Endometrial microvascular endothelial cells (primary cell): ENCODE results near the gene BCKDHA. TPM values are rescaled to one million over a fixed set of nuclear protein-coding genes. Genes with fewer than 3 reads are reported as not detected.
"Not testable (repeated sequence)": the region's sequence is repeated elsewhere in the genome, so short reads cannot be mapped to it uniquely, and the experiment has no call there.

ENCODE experiments used
- in situ Hi-C: cut with HindIII; loops from 2 replicates; pipeline ENCODE4 v1.10.0; 2017; ENCODE audit warnings: low sequenced_read_pairs, low pct_unique_long_range_greater_than_20kb; ENCODE audit errors: inconsistent ontology term
- total RNA-seq: library from RNA; depleted of rRNA; stranded (reverse); fragments of >200 nt; gene quantifications from one replicate; pipeline ENCODE4 v1.2.3, GENCODE V29; 2015; ENCODE audit errors: inconsistent ontology term

The BCKDHA gene
- total RNA-seq, 1 donor from 2014 or later = 50.5 TPM

DNA sequence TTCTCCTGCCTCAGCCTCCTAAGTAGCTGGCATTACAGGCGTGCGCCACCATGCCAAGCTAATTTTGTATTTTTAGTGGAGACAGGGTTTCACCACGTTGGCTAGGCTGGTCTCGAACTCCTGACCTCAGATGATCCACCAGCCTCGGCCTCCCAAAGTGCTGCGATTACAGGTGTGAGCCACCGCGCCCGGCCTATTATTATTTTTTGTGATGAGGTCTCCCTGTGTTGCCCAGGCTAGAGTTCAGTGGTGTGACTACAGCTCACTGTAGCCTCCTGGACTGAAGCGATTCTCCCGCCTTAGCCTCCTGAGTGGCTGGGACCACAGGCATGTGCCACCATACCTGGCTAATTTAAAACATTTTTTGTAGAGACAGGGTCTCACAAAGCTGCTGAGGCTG, 37.8 kb downstream of the BCKDHA start:
- in situ Hi-C loops = not testable (repeated sequence)

DNA sequence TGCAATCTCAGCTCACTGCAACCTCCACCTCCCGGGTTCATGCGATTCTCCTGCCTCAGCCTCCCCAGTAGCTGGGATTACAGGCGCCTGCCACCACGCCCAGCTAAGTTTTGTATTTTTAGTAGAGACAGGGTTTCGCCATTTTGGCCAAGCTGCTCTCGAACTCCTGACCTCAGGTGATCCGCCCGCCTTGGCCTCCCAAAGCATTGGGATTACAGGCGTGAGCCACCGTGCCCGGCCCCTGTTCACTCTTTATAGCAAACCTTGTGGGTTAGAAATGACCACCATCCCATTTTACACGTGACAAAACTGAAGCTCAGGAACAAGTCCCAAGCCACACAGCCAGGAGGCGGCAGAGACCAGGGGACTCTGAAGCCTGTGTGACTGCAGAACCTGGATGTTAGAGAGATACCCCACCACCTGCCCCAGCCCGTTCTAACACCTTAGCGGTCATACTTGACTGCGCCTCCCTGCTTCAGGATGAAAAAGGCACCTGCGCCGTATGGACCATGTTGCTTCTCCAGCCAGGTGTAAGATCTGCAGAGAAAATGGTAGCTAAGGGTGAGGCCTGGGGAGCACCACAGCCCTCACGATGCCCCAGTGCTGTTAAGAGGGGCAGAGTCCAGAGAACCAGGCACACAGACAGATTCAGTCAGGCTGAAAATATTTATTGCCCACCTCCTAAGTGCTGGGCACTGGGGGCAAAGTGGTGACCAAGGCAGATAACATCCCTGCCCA, 38.5 kb downstream of the BCKDHA start:
- in situ Hi-C loops = no loop called here

DNA sequence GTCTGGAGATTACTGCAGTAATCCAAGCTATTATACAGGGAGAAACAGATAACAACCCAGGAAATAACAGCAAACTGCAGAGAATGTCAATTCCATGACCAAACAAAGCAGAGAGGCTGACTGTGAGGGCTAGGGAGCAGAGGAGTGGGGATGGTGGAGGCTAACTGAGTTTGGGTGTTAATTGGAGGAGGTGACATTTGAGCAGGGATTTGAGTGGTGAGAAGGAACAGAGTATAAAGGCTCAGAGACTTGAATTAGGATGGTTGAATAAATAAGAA, 39.0 kb downstream of the BCKDHA start:
- in situ Hi-C loops = no loop called here

DNA sequence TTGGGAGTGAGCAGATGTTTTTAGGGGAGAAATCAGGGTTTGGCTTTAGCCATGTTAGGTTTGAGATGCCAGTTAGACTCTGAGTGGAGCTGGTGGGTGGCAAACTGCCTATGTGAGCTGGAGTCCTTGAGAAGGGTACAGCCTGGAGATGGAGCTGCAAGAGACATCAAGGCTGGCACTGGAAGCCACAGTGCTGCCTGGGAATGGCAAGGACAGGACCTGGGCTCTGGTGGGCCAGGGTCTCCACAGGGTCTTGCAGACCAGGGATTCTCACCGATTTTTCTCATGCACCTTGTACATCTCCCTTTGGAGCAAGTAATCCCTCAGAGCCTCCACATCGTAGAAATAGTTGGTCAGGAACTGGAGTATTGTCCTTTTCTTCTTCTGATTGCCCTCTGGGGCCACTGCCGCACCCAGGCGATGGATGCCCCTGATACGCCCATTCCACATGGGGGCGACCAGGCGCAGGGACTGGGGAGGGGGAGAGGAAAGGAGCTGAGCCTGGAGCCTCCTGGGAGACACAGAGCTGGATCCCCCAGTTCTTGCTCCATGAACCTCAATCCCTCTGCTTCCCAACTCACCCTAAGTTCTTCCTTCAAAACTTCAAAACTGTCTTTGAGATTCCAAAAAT, 40.4 kb downstream of the BCKDHA start:
- in situ Hi-C loops = no loop called here

DNA sequence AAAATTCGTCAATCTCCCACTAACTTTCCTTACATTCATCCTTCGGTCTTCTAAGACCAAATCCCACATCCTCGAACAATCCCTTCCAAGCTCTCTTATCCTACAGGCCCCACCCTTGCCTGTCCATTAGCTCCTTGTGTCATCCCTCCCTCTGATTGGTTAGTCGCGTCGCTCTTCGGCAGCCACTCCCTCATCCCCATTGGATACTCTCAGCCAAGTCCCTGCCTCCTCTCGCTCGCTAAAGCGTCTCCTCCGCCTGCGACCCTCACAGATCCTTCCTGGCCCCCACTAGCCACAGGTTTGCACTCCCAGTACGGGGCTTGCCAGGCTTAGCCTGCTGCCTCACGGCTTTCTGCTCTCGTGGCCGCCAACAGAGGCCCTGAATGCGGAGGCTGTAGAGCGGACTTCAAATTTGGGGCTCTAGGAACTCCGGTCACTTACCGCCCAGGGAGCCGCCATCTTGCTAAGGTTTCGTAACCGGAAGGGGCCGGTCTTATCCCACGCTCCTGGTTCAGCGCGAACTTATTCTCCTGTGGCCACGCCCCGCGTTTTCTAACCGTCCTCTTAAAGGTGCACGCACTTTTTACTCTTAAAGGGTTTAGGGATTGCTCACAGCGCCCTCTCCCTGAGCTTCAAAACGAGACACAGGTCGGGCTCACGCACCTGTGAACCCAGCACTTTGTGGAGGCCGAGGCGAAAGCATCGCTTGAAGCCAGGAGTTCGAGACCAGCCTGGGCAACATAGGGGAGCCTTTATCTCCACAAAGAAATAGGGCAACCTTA, 42.0 kb downstream of the BCKDHA start, which contains the start of gene DMAC2:
Gene DMAC2 (minus strand): TSS at position 472 of the 782 bp plus-strand sequence. CDS start 13 bp downstream, at position 459.
- in situ Hi-C loops = no loop called here

- in situ Hi-C loops = no loop called here
Measured at GRCh38 chr19:41441321-41441945, 43.8 kb downstream of the BCKDHA start.

DNA sequence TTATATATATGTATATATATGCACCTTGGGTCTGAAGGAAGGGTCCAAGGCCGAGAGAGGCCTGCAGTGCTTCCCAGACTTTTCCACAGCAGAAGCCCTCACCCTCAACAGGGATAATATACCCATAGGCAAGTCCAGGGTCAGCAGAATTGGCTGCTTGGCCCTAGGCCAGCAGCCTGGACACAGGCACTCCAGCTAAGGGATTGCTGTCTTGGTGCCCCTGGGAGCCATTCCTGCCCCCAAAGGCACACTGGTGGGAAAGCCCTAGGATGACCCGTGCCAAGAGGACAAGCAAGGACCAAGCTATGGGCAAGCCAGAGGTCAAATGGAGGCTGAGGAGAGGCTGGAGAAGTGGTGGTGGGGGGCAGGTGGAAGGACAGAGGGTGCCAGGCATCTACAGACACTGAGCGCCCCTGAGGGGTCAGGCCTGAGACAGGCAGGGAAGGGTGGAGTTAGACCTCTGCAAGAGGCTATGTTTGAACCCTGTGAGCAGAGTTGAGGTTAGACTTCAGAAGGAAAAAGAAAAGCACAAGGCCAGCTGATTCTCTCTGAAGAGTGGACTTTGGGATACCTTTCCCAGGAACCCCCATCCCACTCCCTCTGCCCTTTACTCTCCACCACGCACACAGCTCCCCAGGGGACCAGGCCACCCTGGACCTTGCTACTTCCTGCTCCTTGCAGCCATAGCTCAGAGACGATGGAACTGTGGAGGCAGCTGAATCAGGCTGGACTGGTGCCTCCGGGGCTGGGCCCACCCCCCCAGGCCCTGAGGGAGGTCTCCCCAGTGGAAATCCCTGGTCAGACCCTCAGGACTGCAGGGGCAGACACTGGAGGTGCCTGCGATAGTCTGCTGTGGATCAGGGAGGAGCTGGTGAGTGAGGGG, 45.1 kb downstream of the BCKDHA start, which contains the start of gene ERICH4:
Gene ERICH4 (plus strand): TSS at position 684 of the 883 bp plus-strand sequence. CDS start 14 bp downstream, at position 698.
- in situ Hi-C loops = no loop called here

- in situ Hi-C loops = no loop called here
Measured at GRCh38 chr19:41443813-41444455, 46.3 kb downstream of the BCKDHA start.

DNA sequence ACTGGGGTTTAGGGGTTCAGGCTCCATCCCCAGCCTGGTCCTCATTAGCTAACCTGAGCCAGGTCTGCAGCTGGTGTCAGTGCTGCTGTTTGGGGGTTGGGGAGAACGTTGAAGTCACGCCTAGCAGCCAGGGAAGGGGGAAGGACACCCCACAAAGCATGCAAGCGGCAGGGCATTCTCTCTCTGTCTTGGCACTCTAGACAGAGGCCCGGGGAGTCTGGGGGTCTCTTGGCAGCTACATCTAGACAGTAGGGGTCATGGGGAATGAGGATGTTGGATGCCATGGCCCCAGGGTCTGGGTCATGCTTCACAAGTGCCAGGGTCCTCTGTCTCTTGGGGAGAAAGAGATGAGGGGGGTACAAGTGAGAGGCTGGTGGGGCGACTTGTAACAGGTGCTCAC, 48.0 kb downstream of the BCKDHA start:
- in situ Hi-C loops = no loop called here

DNA sequence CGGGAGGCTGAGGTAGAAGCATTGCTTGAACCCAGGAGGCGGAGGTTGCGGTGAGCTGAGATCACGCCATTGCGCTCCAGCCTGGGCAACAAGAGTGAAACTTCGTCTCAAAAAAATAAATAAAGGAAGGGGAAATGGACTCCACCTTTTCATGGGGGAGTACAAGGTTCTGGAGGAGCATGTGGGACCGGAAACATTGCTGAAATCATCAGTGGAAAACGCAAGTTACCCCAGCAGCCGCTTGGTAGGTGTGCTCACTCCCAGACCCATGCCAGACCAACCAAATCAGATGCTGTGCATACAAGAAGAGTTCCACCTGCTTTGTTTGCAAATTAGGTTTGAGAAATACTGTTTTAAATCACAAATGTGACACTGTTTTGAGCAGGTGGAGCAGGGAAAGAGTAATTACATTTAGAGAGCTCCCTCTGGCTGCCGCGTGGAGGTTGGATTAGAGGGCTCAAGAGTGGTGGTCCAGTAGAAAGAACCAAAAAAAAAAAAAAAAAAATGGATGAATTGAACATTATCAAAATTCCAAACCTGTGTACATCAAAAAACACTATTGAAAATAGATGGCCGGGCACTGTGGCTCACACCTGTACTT, 50.2 kb downstream of the BCKDHA start:
- in situ Hi-C loops = no loop called here

DNA sequence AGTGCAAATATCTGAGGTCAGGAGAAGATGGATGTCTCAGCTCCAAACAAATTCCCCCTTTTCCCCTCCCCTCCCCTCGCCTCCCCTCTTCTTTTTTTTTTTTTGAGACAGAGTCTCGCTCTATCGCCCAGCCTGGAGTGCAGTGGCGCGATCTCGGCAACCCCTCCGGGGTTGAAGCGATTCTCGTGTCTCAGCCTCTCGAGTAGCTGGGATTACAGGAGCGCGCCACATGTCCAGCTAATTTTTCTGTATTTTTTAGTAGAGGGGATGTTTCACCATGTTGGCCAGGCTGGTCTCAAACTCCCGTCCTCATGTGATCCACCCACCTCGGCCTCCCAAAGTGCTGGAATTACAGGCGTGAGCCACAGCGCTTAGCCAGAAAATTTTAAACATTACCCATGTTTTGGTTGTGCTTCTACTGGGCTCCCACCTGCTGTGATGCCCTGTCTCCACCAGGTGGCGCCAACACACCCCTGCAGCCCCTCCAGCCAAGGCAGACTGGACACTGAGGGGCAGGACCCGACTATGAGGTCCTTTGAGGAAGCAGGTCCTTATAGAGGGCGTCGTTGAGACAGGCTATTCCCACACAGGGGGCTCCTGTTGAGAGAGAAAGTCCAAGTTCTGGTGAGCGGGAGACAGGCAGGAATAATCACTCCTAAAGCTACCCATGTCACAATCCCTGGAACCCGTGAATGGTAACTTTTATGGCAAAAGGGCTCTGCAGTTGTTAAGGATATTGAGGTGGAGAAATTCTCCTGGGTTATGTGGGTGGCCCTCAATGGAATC, 51.7 kb downstream of the BCKDHA start:
- in situ Hi-C loops = no loop called here

GRCh38 chr19:41449865-41450178, 52.2 kb downstream of the BCKDHA start:
- in situ Hi-C loops = no loop called here

GRCh38 chr19:41452584-41453275, 55.1 kb downstream of the BCKDHA start:
- in situ Hi-C loops = no loop called here

DNA sequence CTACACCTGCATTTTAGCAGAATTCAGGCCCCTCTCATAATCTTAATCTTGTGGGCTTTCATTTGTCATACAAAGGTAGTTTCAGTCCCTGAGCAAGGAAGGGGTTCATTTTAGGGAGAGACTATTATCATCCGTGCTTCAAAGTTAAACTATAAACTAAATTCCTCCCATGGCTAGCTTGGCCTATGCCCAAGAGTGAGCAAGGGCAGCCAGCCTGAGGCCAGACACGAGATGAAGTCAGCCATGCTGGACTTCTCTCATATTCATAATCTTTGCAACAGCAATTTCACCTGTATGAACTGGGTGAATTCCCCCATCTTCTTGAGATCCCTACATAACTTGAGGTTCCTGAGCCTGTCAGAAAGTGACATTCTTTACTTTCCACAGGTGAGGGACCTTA, 58.3 kb downstream of the BCKDHA start:
- in situ Hi-C loops = no loop called here

DNA sequence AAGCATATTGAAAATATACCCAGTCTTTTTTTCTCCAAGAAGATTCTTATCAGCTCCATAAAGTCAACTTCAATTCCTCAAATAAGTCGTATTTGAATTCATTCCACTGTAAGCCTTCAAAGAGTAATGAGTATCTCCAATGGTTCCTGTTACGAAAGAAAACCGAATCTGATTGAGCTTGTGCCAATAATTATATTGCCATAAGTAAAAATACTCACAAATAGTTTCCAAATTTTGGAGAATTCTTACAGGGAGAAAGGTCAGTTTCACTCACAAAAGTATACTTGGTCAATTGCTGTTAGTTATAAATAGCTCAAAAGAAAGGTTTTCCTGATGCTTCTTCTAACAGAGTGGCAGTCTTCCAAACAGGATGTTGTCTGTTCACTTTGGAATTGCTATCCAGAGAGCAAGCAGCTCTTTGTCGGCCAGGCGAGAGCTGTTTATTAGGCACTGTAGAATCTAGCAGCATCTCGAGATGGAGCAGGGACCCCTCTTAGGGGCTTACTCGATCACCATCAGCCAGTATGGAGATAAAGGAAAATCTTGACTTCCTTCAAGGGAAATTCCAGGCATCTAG, 58.8 kb downstream of the BCKDHA start:
- in situ Hi-C loops = no loop called here

- in situ Hi-C loops = no loop called here
Measured at GRCh38 chr19:41457241-41457640, 59.6 kb downstream of the BCKDHA start.
